WTC11 (cell line): ENCODE measurements around the gene KCNQ2.

Experiments used
- E2F1 ChIP-seq: sonication (generic); formaldehyde crosslinking; IDR thresholded peaks from 2 replicates; pipeline ENCODE4 v1.8.0; 2022; ENCODE audit warnings: mild to moderate bottlenecking, missing genetic modification reagents
- JUN ChIP-seq: sonication (generic); formaldehyde crosslinking; IDR thresholded peaks from 2 replicates; pipeline ENCODE4 v1.8.0; 2023; ENCODE audit warnings: mild to moderate bottlenecking, missing genetic modification reagents
- ZNF263 ChIP-seq: sonication (generic); formaldehyde crosslinking; IDR thresholded peaks from 2 replicates; pipeline ENCODE4 v1.8.1; 2022; ENCODE audit warnings: low read depth, mild to moderate bottlenecking, moderate library complexity, missing genetic modification reagents
- ZNF396 ChIP-seq: fragments of 250-450 bp; sonication (Bioruptor Pico); IDR thresholded peaks from 2 replicates; pipeline ENCODE4 v1.8.0; 2021; ENCODE audit warnings: mild to moderate bottlenecking, moderate library complexity, borderline replicate concordance
- TF ChIP-seq, protein P1 (sequence below): fragments of 200-600 bp; IDR thresholded peaks from 2 replicates; pipeline ENCODE4 v1.8.0; 2022; ENCODE audit warnings: antibody characterized with exemption
- TF ChIP-seq, protein P2 (sequence below): sonication (generic); formaldehyde crosslinking; IDR thresholded peaks from 2 replicates; pipeline ENCODE4 v1.8.0; 2022; ENCODE audit warnings: mild to moderate bottlenecking, missing genetic modification reagents
- TF ChIP-seq, protein P3 (sequence below): sonication (generic); formaldehyde crosslinking; IDR thresholded peaks from 2 replicates; pipeline ENCODE4 v1.8.0; 2022; ENCODE audit warnings: mild to moderate bottlenecking, missing genetic modification reagents

DNA sequence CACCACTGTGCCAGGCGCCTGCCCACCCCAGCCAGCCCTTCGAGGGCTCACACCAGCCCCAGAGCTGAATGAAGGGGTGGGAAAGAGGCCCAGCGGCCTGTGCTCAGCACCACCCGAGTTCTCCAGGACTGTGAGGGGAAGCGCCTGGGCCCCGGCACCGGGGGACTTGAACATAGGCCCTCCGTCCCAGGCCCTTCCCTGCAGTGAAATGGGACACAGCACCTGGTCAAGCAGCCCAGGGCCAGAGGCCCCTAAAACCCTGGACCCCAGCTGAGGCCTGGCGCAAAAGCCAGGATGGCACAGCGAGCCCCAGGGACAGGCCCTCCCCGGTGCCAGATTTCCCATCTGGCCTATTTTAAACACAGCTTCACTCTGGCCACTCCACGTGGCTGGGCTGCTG lies 4.0 kb downstream of the KCNQ2 start:
- TF ChIP-seq JUN (CRISPR knock-in tag) (no peak), ZNF396 (CRISPR knock-in tag) (no peak), ZNF263 (CRISPR knock-in tag) (no peak), E2F1 (CRISPR knock-in tag) (no peak)
- TF ChIP-seq, protein P1, sequence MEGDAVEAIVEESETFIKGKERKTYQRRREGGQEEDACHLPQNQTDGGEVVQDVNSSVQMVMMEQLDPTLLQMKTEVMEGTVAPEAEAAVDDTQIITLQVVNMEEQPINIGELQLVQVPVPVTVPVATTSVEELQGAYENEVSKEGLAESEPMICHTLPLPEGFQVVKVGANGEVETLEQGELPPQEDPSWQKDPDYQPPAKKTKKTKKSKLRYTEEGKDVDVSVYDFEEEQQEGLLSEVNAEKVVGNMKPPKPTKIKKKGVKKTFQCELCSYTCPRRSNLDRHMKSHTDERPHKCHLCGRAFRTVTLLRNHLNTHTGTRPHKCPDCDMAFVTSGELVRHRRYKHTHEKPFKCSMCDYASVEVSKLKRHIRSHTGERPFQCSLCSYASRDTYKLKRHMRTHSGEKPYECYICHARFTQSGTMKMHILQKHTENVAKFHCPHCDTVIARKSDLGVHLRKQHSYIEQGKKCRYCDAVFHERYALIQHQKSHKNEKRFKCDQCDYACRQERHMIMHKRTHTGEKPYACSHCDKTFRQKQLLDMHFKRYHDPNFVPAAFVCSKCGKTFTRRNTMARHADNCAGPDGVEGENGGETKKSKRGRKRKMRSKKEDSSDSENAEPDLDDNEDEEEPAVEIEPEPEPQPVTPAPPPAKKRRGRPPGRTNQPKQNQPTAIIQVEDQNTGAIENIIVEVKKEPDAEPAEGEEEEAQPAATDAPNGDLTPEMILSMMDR, result no peak
- TF ChIP-seq, protein P2, sequence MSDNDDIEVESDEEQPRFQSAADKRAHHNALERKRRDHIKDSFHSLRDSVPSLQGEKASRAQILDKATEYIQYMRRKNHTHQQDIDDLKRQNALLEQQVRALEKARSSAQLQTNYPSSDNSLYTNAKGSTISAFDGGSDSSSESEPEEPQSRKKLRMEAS, result no peak
- TF ChIP-seq, protein P3, sequence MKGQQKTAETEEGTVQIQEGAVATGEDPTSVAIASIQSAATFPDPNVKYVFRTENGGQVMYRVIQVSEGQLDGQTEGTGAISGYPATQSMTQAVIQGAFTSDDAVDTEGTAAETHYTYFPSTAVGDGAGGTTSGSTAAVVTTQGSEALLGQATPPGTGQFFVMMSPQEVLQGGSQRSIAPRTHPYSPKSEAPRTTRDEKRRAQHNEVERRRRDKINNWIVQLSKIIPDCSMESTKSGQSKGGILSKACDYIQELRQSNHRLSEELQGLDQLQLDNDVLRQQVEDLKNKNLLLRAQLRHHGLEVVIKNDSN, result no peak
